Natural killer cell (primary cell): ENCODE results near the gene MAPK8IP2. TPM values are rescaled to one million over a fixed set of nuclear protein-coding genes. Genes with fewer than 3 reads are reported as not detected.
"Not testable (repeated sequence)": the region's sequence is repeated elsewhere in the genome, so short reads cannot be mapped to it uniquely, and the experiment has no call there.

Experiments used
- ATAC-seq, 3 donors: fragments of 150-1000 bp in 2 of 3; fragments of 200-7000 bp in 1 of 3; cut with Tn5 transposase; 1 replicate in 1 of 3; 2 replicates in 2 of 3; pipeline ENCODE4 v1.10.0; 2021; ENCODE audit warnings: mild to moderate bottlenecking in 2 of 3, moderate library complexity in 2 of 3
- DNase-seq, 2 donors: peaks; one replicate each; pipeline versions ENCODE4 v3.0.0 to v3.0.0-alpha.2; 2013 to 2021; ENCODE audit warnings: mixed read lengths in 1 of 2
- H3K27ac ChIP-seq: one replicate; pipeline ENCODE4 v1.5.1; 2013; ENCODE audit warnings: mild to moderate bottlenecking, low read length
- H3K27me3 ChIP-seq: one replicate; pipeline ENCODE4 v1.6.1; 2013; ENCODE audit warnings: low read length; ENCODE audit not compliant: control insufficient read depth, insufficient read depth
- H3K36me3 ChIP-seq: one replicate; pipeline ENCODE4 v1.6.1; 2013; ENCODE audit warnings: low read length; ENCODE audit not compliant: control insufficient read depth, insufficient read depth
- H3K4me1 ChIP-seq: one replicate; pipeline ENCODE4 v1.6.1; 2013; ENCODE audit warnings: low read length; ENCODE audit not compliant: control insufficient read depth, insufficient read depth
- H3K4me3 ChIP-seq: one replicate; pipeline ENCODE4 v1.5.1; 2013; ENCODE audit warnings: low read length
- H3K9me3 ChIP-seq: one replicate; pipeline ENCODE4 v1.6.1; 2013; ENCODE audit warnings: low read length; ENCODE audit not compliant: control insufficient read depth, insufficient read depth
- H3K27ac Mint-ChIP-seq, 2 donors: one replicate each; pipeline ENCODE4 v1.8.0; 2022; ENCODE audit warnings: mild to moderate bottlenecking in 2 of 2, mixed read lengths in 2 of 2, moderate library complexity in 1 of 2
- H3K27me3 Mint-ChIP-seq, 2 donors: one replicate each; pipeline ENCODE4 v1.8.0; 2022; ENCODE audit warnings: low read depth in 2 of 2, mixed read lengths in 2 of 2
- H3K36me3 Mint-ChIP-seq: one replicate; pipeline ENCODE4 v1.8.0; 2022; ENCODE audit warnings: mixed read lengths
- H3K4me1 Mint-ChIP-seq, 2 donors: one replicate each; pipeline ENCODE4 v1.8.0; 2022; ENCODE audit warnings: mixed read lengths in 2 of 2
- H3K4me3 Mint-ChIP-seq: one replicate; pipeline ENCODE4 v1.8.0; 2022; ENCODE audit warnings: mild to moderate bottlenecking, moderate library complexity, mixed read lengths
- H3K9me3 Mint-ChIP-seq, 2 donors: one replicate each; pipeline ENCODE4 v1.8.0; 2022; ENCODE audit warnings: mixed read lengths in 2 of 2
- WGBS: methylation state at CpG from one replicate; pipeline ENCODE4 v1.1.7; 2013; ENCODE audit warnings: missing lambda C conversion rate; ENCODE audit not compliant: insufficient coverage; 5-methylcytosine and 5-hydroxymethylcytosine counted together
- intact Hi-C: fragments of 100-400 bp; cut with micrococcal nuclease; formaldehyde crosslinking; loops from one replicate; pipeline ENCODE4 v1.14.2; 2022
- total RNA-seq, 4 donors: library from RNA; stranded (reverse); fragments of 120-200 nt in 1 of 4; gene quantifications; one replicate each; pipeline versions ENCODE4 v1.2.3 to v1.2.4, GENCODE V29; 2013 to 2022
- TF ChIP-seq, protein P1 (sequence below): fragments of 200-600 bp; IDR thresholded peaks from one replicate; pipeline ENCODE4 v1.8.0; 2022; ENCODE audit warnings: antibody characterized with exemption

MAPK8IP2 gene
- total RNA-seq, 3 donors from 2014 or later (not counting 1 experiment from before 2014, with no cell fraction given), result 0.14 to 0.26 (median 0.18) TPM

DNA sequence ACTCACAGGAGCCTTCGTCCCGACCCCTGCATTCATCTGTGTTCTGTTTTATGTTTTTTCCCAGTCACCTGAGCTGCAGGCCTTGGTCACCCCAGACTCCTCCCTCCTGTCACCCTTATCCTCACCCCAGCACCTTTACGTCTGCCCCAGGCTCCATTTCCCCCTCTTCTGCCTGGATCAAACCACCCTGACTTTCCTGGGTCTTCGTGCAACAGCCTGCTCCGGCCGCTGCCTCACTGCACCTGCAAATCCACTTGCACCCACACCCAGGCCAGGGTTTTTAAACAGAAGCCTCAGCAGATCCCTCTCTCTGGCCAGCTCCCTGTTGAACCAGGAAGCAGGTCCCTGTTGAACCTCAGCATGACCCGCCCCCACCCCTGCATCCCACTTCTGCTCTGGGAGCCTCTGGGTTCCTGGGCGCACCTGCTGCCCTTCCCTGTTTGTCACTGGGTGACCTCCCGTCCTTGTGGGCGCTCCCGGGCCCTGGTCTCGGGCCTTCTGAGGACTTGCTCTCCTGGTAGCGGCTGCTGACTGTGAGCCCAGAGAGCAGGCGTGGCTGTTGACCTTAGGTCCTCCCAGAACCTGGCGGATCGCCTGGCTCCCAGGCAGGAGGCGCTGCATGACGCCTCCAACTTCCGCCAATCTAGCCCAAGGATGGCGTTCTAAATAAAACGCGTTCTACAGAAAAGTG is 12.8 kb downstream of the MAPK8IP2 start:
- no peaks in the 10 kb centered on the region for H3K4me1 ChIP-seq
- no peak overlapping the region for H3K4me3 ChIP-seq
- Mint-ChIP-seq H3K36me3 (no peaks in the 10 kb centered on the region), H3K4me1 (peaks cover 6 to 11% of the 10 kb centered on the region in 2 donors), H3K27me3 (peaks cover 0 to 12% of the 10 kb centered on the region in 2 donors), H3K27ac (no peak overlapping the region), H3K9me3 (no peaks in the 10 kb centered on the region), H3K4me3 (no peak overlapping the region)
- DNase-seq, result no peak
- no peak for ATAC-seq
- H3K27ac ChIP-seq, result no peak overlapping the region
- H3K36me3 ChIP-seq, result no peaks in the 10 kb centered on the region
- H3K9me3 ChIP-seq, result no peaks in the 10 kb centered on the region
- TF ChIP-seq, protein P1, sequence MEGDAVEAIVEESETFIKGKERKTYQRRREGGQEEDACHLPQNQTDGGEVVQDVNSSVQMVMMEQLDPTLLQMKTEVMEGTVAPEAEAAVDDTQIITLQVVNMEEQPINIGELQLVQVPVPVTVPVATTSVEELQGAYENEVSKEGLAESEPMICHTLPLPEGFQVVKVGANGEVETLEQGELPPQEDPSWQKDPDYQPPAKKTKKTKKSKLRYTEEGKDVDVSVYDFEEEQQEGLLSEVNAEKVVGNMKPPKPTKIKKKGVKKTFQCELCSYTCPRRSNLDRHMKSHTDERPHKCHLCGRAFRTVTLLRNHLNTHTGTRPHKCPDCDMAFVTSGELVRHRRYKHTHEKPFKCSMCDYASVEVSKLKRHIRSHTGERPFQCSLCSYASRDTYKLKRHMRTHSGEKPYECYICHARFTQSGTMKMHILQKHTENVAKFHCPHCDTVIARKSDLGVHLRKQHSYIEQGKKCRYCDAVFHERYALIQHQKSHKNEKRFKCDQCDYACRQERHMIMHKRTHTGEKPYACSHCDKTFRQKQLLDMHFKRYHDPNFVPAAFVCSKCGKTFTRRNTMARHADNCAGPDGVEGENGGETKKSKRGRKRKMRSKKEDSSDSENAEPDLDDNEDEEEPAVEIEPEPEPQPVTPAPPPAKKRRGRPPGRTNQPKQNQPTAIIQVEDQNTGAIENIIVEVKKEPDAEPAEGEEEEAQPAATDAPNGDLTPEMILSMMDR, result no peak
- intact Hi-C loops, result no loop called here
- 90% methylated on average over 22 of the region's 22 CpGs for WGBS
- no peaks in the 10 kb centered on the region for H3K27me3 ChIP-seq

DNA sequence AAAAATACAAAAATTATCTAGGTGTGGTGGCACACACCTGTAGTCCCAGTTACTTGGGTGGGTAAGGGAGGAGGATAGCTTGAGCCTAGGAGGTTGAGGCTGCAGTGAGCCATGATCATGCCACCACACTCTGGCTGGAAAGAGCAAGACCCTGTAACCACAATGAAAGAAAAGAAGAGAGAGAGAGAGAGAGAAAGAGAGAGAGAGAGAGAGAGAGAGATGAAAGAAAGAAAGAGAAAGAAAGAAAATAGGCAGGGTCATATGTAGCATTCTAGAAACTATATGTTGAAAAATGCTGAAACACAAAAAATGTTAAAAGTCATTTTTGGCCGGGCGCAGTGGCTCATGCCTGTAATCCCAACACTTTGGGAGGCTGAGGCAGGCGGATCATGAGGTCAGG is 13.7 kb downstream of the MAPK8IP2 start:
- intact Hi-C loops, H3K4me3 ChIP-seq, H3K4me3 Mint-ChIP-seq, H3K27me3 ChIP-seq, H3K36me3 Mint-ChIP-seq, H3K27ac Mint-ChIP-seq, ATAC-seq, DNase-seq, H3K27ac ChIP-seq, H3K9me3 Mint-ChIP-seq, H3K36me3 ChIP-seq, H3K4me1 ChIP-seq, H3K9me3 ChIP-seq: not testable (repeated sequence)
- Mint-ChIP-seq H3K27me3 (peaks cover 0 to 13% of the 10 kb centered on the region in 2 donors), H3K4me1 (peaks cover 6 to 11% of the 10 kb centered on the region in 2 donors)
- WGBS, result 96% methylated on average over 3 of the region's 3 CpGs

DNA sequence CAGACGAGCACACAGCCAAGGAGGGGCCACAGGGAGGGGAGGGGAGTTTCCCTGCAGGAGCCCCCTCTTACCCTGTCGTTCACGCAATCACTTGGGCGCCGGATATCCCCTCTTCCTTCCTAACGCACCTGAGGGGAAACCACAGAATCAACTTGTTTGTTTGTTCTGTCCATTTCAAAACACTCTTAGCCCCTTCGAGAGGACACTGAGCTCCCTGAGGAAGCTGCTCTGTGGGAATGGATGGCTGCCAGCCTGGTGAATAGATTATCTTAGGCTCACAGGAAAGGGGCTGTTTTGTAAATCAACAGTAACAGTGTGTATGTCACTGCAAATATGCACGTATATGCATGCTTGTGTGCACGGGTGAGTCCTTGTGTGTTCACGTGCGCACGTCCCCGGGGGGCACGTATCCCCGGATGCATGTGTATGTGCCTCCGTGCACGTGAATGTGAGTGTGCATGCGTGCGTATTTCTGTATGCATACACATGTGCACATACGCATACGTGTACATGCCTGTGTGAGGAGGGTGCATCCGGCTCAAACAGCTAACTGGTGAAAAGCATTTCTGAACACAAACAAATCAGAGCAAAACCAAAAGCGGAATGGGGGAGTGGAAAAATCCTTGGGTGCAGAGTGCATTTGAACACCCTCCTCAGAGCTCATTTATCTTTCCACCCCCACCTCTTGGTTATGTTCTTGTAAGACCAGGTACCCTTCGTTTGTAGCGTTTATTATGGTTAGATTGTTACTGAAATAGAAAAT is 20.2 kb downstream of the MAPK8IP2 start:
- DNase-seq (peak; percentile 43 to 97), ATAC-seq (peak; percentile 81 to 91 (median 84))
- H3K4me3 Mint-ChIP-seq, result peak overlapping the region; percentile 92
- H3K36me3 Mint-ChIP-seq, result no peaks in the 10 kb centered on the region
- H3K27me3 Mint-ChIP-seq, result peaks cover 0 to 3% of the 10 kb centered on the region in 2 donors
- peak overlapping the region; percentile 83 to 90 for H3K27ac Mint-ChIP-seq
- H3K27me3 ChIP-seq, result no peaks in the 10 kb centered on the region
- peaks cover 27 to 35% of the 10 kb centered on the region in 2 donors for H3K4me1 Mint-ChIP-seq
- H3K4me3 ChIP-seq, result peak overlapping the region; percentile 42
- intact Hi-C loops, result loop anchor here (1.0 to 5.0 kb wide), 4 partner anchors 38 to 379 kb away; partner anchors contain the start of genes CHKB and NCAPH2
- H3K9me3 ChIP-seq, result no peaks in the 10 kb centered on the region
- WGBS, result under 1% methylated on average over 23 of the region's 25 CpGs
- H3K9me3 Mint-ChIP-seq, result no peaks in the 10 kb centered on the region
- no peaks in the 10 kb centered on the region for H3K36me3 ChIP-seq
- H3K4me1 ChIP-seq, result peaks cover 36% of the 10 kb centered on the region
- TF ChIP-seq, protein P1, result peak; percentile 79
- H3K27ac ChIP-seq, result peak overlapping the region; percentile 84

DNA sequence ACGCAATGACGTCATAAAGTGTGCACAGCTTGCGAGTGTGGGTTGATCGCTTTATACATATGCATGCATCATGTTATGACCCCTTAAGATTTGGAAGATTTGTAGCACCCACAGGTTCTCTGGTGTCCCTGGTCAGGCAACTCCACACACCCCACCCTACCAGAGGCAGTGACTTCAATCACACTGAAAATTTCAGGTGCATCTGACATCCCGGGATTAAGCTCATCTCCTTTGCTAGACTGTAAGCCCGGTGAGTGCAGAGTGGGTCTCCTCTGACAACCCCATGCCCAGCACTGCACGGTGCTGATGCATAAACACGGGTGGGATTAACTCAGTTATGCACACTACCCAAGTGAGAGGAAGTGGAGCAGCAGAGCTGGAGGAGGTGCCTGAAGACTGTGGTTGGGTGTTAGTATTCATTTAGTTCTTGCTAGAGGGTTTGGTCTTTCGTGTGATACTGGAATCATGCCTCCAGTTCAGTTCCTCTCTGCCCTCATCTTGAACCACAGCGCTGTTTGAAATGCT is 20.8 kb downstream of the MAPK8IP2 start:
- Mint-ChIP-seq H3K27me3 (peaks cover 0 to 3% of the 10 kb centered on the region in 2 donors), H3K9me3 (no peaks in the 10 kb centered on the region), H3K27ac (peak overlapping the region; percentile 83 to 90), H3K36me3 (no peaks in the 10 kb centered on the region), H3K4me1 (peaks cover 27 to 37% of the 10 kb centered on the region in 2 donors), H3K4me3 (peak overlapping the region; percentile 92)
- WGBS, result 6% methylated on average over 10 of the region's 10 CpGs
- no peaks in the 10 kb centered on the region for H3K36me3 ChIP-seq
- H3K27ac ChIP-seq, result peak overlapping the region; percentile 84
- peak; percentile 33 to 80 for DNase-seq
- H3K4me1 ChIP-seq, result peaks cover 37% of the 10 kb centered on the region
- H3K4me3 ChIP-seq, result peak overlapping the region; percentile 42
- TF ChIP-seq, protein P1, result no peak
- no peaks in the 10 kb centered on the region for H3K9me3 ChIP-seq
- H3K27me3 ChIP-seq, result no peaks in the 10 kb centered on the region
- intact Hi-C loops, result loop anchor here (1.0 to 5.0 kb wide), 3 partner anchors 39 to 113 kb away; partner anchors contain the start of genes CHKB and NCAPH2
- peak; percentile 63 to 73 (median 66) for ATAC-seq
